SK-N-SH (cell line): Measurements from ENCODE around the gene RIC8B.

Experiments used
- CHD2 ChIP-seq: fragments of 150-350 bp; IDR thresholded peaks from 2 replicates; pipeline ENCODE4 v1.6.1; 2018; ENCODE audit warnings: low read length; ENCODE audit not compliant: partially characterized antibody
- CTCF ChIP-seq: fragments of 200-600 bp; sonication (generic); IDR thresholded peaks from 2 replicates; pipeline ENCODE4 v1.6.1; 2017; ENCODE audit warnings: antibody characterized with exemption, mild to moderate bottlenecking, moderate library complexity
- ELF1 ChIP-seq: IDR thresholded peaks from 2 replicates; pipeline ENCODE4 v1.4.0; 2012
- FOXJ3 ChIP-seq: sonication (generic); formaldehyde crosslinking; IDR thresholded peaks from 2 replicates; pipeline ENCODE4 v1.5.1; 2020; ENCODE audit warnings: mild to moderate bottlenecking, missing genetic modification reagents
- JUND ChIP-seq: IDR thresholded peaks from 2 replicates; pipeline ENCODE4 v1.4.0; 2012
- RCOR1 ChIP-seq: fragments of 150-350 bp; IDR thresholded peaks from 2 replicates; pipeline ENCODE4 v1.6.1; 2017; ENCODE audit warnings: antibody characterized with exemption, low read length
- RXRA ChIP-seq: IDR thresholded peaks from 2 replicates; pipeline ENCODE4 v1.4.0; 2012; ENCODE audit warnings: low read depth, mild to moderate bottlenecking, borderline replicate concordance
- TCF12 ChIP-seq: IDR thresholded peaks from 2 replicates; pipeline ENCODE4 v1.4.0; 2012
- TF ChIP-seq, protein P1 (sequence below): IDR thresholded peaks from 2 replicates; pipeline ENCODE4; 2012

DNA sequence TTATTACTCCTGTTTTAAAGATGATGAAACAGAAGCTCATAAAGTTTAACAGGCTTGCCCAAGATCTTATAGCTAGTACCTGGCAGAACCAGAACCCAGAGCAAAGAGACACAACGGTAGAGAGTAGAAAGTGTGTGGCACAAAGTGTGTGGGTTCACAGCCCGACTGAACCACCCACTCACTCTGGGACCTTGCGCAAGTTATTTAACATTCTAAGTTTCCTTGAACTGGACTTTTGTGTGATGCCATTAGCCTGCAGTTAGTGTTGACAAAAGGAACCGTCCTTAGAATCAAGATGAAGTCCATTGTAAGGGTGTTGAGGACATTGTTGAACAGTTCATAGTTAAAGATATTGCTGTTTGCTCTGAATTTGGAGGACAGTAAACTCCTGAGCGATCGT is 29.9 kb upstream of the RIC8B start:
- TF ChIP-seq CHD2 (no peak), CTCF (no peak), JUND (no peak), RCOR1 (no peak), ELF1 (no peak), TCF12 (no peak), FOXJ3 (CRISPR knock-in tag) (no peak), RXRA (no peak)
- TF ChIP-seq, protein P1, sequence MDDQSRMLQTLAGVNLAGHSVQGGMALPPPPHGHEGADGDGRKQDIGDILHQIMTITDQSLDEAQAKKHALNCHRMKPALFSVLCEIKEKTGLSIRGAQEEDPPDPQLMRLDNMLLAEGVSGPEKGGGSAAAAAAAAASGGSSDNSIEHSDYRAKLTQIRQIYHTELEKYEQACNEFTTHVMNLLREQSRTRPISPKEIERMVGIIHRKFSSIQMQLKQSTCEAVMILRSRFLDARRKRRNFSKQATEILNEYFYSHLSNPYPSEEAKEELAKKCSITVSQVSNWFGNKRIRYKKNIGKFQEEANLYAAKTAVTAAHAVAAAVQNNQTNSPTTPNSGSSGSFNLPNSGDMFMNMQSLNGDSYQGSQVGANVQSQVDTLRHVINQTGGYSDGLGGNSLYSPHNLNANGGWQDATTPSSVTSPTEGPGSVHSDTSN = no peak
